Occipital lobe (tissue), 2 donors: Measurements from ENCODE around the gene CEACAM20. TPM values are rescaled to one million over a fixed set of nuclear protein-coding genes. Genes with fewer than 3 reads are reported as not detected.
A peak's percentile ranks its signal among the peaks of the same experiment; 100 is the strongest.
"Not testable (repeated sequence)": the region's sequence is repeated elsewhere in the genome, so short reads cannot be mapped to it uniquely, and the experiment has no call there.

Experiments used
- DNase-seq: peaks from one replicate; lab custom pipeline; 2025; lab: John Stamatoyannopoulos, UW
- total RNA-seq: library from RNA; depleted of rRNA; stranded (reverse); fragments of >200 nt; gene quantifications from one replicate; pipeline ENCODE4 v1.2.3, GENCODE V29; 2014

The CEACAM20 gene
- total RNA-seq = not detected

DNA sequence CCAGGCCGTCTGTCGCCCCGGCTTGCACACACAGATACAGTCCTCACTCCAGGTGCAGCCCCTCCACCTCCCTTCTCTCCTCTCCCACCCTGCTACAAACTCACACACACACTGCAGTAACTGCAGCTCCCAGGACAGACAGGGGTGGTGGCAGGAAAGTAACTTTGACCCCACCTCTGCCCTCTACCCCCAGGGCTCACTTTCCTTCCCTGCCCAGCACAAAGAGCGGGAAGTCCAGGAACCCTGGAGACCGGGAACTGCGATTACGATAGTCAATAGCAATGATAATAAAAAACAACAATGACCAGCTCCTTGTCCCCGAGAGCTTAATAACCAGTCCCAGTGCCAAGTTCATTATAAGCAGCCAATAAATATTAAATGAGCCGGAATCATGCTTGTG is at the start of gene CEACAM20:
TSS of gene CEACAM20 (minus strand) at position 140 of the 400 bp plus-strand sequence. CDS start 166 bp downstream, outside the sequence.
- no peak for DNase-seq

DNA sequence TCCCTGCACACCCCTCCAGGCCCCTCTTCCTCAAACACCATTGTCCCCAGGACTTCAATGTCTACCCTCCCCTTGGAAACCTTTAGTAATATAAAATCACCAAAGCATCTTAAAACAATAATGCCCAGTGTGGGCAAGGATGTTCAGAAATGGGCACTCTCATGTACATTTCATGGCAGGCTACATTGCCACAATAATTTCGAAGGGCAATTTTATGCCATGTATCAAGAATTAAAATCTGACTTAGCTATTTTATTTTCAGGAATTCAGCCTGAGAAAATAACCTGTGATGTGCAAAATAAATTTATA is 48.0 kb upstream of the CEACAM20 start:
- DNase-seq = no peak

DNA sequence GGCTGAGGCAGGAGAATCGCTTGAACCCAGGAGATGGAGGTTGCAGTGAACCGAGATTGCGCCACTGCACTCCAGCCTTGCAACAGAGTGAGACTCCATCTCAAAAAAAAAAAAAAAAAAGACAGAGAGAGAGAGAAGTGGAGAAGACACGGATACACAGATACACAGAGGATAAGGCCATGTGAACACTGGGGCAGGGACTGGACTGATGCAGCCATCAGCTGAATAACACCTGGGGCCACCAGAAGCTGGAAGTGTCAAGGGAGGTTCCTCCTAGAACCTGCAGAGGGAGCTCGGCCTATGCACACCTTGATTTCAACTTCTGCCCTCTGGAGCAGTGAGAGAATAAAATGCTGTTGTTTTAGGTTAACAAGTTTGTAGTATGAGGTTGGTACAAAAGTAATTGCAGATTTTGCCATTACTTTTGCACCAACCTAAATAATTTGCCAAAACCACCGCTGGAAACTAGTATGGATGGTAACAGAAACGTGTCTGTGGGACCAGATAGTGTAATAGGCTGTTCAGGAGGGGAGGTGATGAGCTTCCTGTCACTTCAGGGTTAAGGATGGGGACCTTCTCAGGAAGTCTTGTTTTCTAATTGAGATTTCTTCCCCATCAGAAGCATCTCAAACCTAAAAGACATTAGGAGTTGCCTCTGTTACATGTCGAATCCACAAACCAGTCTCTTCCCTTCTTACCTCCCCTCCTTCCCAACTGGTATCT is 47.5 kb upstream of the CEACAM20 start:
- no peak for DNase-seq

DNA sequence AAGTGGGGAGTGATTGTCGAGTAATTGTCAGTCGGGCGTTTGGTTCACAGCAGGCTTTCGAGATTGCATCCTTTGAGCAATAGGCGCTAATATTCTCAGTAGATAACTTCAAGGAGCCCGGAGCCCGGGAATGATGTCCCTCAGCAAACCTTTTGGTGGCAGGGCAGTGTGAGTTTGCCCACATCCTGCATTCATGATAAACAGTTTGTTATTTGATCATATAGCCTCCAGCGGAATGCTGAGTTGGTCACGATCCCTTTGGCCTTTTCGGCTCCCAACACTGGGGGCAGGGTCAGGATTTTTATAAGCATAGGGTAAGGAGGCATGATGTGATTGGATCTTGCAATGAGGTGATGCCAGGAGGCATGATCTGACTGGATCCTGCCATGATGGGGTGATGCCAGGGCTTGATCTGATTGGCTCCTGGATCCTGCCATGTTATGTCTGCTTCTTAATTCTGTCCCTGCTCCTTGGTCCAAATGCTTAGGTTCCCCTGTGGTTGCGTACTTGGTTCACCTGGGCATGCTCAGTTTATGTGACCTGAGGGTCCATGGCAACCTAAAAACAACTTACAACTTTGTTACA is 45.7 kb upstream of the CEACAM20 start:
- DNase-seq = no peak

DNA sequence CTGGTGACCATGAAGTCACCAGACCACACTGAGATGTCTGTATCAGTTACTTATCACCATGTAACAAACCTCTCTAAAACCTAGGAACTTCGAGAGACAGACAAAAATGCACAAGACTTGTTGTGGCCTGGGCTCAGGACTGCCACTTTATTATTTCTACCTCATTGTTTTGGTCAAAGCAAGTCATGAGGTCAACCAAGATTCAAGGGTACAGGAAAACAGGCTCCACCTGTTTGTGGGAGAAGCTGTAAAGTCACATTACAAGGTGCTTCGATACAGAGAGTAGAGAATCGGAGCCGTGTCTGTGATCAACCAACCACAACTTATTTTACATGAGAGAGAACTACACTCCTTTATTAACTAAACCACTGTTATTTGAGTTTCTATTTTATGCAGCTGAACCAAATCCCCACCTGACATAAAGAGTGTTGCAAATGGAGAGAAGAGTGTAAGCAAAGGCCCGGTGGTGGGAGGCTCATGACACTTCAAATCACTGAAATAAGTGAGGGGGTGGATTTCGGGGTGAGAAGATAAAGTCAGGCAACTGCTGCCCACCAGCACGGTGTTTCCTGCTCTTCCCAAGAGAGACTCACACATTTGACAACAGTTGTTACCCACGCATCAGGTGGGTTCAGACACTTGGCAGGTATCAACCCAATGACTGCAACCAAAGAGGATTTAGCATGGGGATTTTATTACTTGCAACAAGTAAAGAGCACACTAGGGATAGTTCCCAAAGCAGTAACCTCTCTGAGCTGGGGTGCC is 44.9 kb upstream of the CEACAM20 start:
- DNase-seq = no peak

DNA sequence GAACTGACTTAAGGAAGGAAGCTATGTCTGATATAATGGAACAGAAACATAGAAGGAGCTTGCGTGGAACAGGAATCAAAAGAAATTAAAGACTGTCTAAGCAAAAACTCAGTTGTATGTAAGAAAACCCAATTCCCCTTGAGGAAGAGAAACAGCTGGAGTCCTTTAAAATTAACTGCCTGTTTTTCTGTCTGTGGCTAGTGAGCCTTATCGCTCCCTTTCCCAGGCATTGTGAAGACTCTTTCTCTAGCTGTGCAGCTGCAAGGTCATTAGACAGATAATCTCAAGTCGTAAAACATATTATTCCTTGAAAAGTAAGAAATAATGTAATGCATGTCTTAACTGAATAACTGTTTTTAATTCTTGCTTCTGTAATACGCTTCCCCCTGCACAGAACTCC is 44.2 kb upstream of the CEACAM20 start:
- DNase-seq = no peak

DNA sequence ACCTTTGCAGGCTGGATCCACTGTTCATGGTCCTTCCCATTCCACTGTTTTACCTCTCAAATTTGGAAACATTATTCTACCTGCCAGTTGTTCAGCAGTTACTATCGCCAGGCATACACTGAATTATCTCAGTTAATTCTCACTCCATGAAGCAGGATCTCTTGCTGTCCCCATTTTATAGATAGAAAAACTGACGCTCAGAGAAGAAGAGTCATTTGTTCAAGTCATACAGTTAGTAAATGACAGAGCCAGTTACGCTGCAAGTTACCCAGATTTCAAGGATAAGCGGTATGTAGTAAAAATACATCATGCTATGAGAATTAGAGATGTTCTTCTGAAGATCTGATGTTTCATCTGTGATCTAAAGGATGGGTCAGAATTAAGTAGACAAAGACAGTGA is 43.7 kb upstream of the CEACAM20 start:
- no peak for DNase-seq

DNA sequence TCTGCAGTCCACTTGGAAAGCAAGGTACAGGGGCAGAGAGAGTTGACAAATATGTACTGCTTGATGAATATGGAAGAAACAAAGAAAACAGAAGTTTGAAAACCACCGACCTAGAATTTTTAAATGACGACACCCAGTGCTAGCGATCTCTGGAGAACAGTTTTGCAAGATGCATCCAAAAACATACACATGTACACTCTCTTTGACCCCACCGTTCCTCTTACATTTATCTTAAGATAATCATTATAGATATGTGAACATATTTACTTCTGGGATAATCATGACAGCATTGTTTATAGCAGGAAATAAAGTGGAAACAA is 43.1 kb upstream of the CEACAM20 start:
- no peak for DNase-seq

DNA sequence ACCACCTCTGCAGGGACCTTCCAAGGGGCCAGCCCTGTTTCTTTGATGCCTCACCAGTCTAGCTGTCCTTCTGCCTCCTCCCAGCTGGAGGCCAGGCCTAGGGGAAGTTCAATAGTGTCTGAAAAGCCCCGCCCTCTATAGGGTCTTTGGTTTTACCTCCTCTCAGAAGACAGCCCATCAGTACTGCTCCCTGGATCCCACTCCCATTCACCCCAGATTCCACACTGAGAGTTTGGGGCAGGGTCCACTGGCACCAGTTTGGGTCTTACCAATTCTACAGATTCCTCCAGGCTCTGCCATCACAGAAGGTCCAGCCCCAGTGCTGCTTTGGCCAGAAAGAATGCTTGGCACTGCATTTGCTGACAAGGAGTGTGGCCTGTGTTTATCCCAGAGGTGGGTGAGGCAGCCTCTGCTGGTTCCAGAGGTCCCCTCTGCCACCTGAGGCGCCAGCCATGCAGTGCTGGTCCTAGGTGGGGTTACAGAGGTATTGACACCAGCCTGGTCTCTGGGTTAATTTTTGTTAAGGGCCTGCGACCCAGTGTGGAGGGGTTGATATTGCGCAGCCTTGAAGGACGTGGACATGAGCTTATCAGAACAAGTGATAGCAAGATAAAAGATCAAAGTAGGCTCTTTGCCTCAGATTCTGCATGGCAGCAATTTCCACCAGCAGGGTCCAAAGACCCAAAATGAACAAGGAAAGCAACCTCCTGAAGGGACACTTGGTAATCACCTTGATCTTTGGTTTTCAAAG is 42.5 kb upstream of the CEACAM20 start:
- DNase-seq = no peak

DNA sequence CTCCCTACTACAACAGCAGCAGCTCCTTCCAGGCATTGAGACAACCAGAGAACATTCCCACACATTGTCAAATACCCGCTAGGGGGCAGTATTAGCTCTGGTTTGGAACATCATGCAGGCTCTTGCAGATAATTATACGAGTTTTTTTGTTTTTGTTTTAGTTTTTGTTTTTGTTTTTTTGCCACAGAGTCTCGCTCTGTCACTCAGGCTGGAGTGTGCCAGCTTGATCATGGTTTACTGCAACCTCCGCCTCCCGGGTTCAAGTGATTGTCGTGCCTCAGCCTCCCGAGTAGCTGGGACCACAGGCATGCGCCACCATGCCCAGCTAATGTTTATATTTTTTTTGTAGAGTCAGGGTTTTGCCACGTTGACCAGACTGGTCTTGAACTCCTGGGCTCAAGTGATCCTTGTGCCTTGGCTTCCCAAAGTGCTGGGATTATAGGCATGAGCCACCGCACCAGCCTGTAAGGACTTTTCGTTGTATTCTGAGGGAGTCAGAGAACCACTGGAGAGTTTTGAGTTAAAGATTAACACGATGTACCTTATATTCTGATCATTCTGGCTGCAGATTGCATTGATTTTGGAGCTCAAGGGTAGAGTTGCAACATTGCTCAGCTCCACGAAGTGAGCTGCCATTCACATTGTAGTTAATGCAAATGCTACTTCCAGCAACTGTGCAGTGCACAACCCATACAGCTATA is 41.7 kb upstream of the CEACAM20 start:
- DNase-seq = peak; percentile 4

DNA sequence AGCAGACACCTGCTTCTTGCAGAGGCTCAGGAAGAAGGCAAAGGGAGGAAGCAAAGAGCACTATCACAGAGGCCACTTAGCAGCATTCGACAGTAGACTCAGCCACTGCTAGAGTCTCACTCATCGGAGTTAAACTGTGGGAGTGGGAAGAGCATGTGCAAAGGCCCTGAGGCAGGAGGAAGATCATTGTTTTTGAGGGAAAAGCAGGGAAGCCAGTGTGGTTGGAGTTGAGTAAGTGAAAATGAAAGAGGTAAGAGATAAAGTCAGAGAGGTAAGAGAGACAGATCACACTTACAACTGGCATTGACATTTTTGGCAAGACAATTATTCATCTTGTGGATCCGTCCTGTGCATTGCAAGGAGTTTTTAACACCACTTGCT is 41.1 kb upstream of the CEACAM20 start:
- DNase-seq = no peak

DNA sequence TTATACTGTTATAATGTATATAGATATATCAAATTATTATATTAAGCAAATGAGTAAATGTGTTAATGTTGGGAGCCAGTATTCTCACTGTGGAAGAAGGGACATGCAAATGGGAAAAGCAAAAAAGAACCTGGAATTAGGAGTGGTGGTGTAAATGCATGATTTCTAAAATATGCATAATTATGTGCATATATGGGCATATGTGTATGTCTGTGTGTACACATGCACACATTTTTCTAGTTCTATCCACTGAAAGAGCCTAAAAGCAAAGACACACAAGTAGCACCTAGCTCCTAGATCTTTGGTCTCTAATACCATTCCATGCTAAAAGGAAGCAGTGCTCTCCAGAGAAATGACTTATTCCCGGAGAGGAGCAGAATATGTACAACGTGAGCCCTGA is 38.3 kb upstream of the CEACAM20 start:
- no peak for DNase-seq

DNA sequence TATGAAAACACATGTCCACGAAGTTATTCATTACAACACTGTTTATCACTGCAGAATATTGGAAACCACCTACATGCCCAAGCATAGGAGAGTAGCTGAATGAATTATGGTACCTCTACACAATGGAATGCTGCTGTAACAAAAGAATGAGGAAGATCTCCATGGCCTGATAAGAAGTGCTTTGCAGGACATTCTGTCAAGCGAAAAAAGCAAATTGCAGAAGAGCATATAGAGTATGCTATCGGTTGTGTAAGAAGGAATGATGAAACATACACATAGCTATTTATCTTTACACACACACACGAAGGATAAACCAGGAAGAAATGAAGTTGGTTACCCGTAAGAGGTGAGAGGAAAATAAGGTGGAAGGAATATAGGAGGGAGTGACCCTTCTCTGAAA is 37.5 kb upstream of the CEACAM20 start:
- DNase-seq = no peak

DNA sequence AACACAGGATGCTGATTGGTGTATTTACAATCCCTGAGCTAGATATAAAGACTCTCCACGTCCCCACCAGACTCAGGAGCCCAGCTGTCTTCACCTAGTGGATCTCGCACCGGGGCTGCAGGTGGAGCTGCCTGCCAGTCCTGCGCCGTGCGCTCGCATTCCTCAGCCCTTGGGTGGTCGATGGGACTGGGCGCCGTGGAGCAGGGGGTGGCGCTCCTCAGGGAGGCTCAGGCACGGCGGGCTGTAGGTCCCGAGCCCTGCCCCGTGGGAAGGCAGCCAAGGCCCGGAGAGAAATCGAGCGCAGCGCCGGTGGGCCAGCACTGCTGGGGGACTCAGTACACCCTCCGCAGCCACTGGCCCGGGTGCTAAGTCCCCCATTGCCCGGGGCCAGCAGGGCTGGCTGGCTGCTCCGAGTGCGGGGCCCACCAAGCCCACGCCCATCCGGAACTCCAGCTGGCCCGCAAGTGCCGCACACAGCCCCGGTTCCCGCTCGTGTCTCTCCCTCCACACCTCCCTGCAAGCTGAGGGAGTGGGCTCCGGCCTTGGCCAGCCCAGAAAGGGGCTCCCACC is 33.7 kb upstream of the CEACAM20 start:
- not testable (repeated sequence) for DNase-seq

DNA sequence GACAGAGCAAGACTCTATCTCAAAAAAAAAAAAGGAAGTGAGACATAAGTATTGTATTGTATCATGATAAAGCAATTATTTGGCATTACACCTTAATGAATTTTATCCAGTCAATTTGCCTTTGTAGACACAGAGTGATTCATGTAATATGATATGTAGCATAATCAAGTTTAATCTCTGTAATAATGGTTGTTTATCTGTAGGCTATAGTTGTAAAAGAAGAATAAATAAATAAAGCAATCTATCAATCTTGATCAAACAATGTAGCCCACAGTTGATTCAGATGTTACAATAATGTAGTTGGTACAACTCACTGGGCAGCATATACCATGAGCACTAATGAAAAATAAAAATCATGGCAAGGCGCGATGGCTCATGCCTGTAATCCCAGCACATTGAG is 28.5 kb upstream of the CEACAM20 start:
- no peak for DNase-seq

DNA sequence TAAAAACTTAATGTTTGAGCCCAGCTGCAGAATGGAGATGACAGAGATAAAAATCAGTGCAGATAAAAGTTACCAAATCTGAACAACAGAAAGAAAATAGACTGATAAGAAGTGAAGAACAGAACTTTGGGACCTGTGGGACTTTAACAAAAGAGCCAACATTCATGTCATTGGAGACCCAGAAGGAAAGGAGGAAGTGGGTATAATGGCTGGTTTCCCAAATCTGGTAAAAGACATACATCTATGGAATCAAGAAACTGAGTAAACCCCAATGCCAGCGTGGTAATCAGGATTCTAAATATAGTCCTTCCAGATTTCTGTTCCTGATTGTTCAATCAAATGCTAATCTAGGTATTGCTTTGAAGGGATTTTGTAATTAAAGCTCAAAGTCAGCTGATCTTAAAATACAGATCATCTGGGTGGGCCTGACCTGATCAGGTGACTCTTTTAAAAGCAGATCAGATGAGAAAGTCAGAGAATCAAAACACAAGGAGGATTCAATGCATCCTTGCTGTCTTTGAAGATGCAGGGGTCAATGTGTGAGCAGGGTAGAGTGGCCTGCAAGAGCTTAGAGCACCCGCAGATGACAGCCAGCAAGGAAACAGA is 25.3 kb upstream of the CEACAM20 start:
- no peak for DNase-seq

DNA sequence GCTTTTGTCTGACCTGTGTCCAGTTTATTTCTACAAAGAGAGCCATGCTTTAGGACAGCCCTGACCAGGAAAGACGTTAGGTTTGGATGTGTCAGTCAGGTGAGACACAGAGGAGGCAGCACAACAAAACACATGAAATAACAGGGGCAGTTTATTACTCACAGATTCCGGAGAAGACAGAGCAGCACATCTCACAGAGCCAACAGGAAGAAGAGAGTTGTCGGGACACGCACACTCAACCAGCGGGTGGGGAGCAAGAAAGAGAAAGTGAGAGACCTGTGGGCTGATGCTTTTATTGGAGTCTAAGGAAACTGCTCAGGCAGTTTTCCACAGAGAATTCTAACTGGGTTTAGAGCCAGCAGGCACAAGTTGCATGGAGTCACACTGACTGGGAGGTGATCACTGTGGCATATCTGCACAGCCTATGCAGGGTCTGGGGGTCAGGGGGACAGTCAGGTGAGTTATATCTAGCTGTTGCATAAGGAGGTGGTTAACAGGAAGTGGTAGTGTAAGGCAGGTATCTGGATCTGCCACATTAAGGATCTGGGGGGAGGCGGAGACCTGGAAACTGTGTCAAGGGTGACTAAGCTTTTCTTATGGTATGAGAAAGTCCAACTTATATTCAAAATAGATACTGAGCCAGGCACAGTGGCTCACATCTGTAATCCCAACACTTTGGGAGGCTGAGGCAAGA is 24.1 kb upstream of the CEACAM20 start:
- no peak for DNase-seq

DNA sequence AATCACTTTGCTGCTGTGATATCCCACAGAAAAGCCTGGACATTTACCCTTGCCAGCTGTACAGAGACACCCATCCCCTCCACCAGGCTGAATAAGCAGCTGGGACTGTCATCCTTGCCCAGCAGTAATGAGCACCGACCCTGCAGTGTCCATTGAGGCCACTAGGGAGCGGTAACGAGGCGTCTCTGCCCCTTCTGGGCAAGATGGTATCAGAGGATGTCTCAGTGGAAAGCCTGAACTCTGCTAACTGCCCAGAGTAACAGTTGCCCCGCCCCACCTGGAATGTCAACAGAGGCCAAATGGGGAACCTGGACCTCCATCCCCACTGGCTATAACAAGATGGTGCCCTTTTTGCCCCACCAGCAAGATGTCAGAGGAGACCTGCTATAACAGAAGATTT is 22.8 kb upstream of the CEACAM20 start:
- no peak for DNase-seq

DNA sequence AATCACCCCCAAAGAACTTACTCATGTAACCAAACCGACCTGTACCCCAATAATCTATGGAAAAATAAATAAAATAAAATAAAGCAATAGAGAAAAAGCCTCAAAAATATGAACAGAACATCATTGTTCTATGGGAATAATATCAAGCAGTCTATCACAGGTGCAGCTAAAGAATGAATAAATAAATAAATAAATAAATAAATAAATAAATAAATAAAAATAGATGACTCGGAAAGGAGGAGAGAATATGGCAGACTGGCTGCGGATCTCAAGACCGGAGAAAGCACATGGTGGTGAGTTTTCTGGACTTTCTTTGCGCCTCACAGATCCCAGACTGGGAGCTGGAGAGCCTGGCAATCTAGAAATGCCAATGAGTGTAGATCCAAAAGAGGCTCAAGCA is 22.4 kb upstream of the CEACAM20 start:
- DNase-seq = no peak

DNA sequence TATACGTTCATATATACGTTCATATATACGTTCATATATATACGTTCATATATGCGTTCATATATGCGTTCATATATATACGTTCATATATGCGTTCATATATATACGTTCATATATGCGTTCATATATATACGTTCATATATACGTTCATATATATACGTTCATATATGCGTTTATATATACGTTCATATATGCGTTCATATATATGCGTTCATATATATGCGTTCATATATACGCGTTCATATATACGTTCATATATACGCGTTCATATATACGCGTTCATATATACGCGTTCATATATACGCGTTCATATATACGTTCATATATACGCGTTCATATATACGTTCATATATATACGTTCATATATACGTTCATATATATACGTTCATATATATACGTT is 21.5 kb upstream of the CEACAM20 start:
- not testable (repeated sequence) for DNase-seq
